GM12874 (cell line): ENCODE data around the gene FUT8.

Experiments
- CTCF ChIP-seq: IDR thresholded peaks from 2 replicates; pipeline ENCODE4 v1.5.1; 2011; ENCODE audit warnings: low read depth, mild to moderate bottlenecking, control low read depth, low read length, moderate library complexity; ENCODE audit not compliant: insufficient read depth

FUT8 gene

GRCh38 chr14:65789363-65789762 lies 376.8 kb downstream of the FUT8 start:
- no peak for TF ChIP-seq CTCF

DNA sequence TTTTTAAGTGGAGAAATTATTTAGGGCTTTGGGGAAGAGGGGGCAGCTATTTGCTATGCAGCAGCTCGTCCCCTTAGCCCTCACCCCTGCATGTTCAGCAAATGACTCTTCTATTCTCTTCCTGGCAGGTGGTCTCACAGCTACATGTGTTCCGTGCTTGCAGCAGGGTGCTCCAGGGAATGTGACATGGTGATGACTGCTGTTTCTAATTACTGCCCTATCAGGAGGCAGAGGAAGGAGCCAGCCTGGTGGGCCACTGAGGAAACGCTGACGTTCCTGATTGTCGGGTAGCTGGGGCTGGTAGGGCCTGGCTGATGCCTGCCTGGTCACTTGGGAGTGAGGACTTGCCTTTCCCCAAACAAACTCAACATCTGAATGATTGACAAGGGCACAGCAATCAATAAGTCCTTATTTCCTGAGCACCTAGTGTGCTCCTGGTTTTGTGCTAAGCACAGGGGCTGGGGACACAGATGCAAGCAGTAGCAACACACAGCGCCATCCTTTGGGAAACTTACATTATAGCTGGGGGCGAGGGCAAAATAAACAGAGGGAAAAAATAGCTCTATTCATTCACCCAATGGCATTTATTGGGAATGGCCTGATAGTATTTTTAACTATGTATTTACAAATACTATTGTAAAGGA lies 377.8 kb downstream of the FUT8 start:
- no peak for TF ChIP-seq CTCF

GRCh38 chr14:65791191-65791981 lies 378.9 kb downstream of the FUT8 start:
- TF ChIP-seq CTCF, result no peak

DNA sequence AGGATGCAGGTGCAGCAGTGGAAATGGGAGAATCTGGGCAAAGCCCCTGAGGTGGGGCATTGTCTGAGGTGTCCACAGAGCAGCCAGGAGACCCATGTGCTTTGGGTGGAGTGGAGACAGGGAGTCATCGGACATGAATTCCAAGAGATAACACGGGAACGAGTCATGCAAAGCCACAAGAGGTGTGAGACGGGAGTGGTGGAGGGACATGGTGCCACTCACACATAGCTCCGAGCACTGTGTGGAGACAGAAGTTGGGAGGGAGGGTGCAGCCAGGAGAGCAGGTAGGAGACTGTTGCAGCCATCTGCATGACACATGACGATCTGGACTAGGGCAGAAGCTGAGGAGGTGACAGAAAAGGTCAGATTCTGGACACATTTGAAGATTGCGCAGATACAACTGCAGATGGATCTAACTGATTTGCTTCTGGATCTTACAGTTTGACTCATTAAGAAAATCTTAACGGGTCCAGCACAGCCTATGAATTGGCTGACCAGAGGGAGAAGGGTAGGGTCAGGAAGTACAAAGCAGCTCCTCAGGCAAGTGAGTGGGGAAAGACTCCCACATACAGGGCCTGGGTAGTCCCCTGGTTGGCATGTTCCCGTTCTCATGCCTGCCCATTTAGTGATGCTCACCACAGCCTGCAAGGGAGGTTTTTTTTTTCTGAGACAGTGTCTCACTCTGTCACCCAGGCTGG lies 379.8 kb downstream of the FUT8 start:
- TF ChIP-seq CTCF, result no peak
